Measurements from ENCODE around the gene MECR.
"Not testable (repeated sequence)": the region's sequence is repeated elsewhere in the genome, so short reads cannot be mapped to it uniquely, and the experiment has no call there.

MECR gene

DNA sequence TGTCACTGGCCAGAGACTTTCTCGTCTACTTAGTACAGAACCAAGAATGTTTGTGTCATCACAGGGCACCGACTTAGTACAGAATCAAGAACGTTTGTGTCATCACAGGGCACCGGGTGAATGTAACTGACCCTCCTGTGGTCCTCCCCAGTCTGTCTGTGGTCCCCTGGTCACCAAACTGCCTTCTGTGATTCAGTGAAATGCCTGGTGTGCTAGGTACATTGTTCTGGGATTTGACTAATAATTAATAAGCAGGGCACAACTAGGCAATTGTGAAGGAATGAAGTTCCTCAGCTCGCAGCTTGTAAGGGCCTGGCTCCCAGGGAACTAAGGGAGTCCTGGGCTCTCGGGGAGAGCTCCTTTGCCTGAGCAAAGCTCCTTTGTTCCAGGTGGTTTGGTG, 7.2 kb downstream of the MECR start:
- no peak overlapping the region for H3K27ac ChIP-seq
- no peak for TF ChIP-seq ZFX (IDR thresholded peaks at IDR 0.05)
- TF ChIP-seq, protein P1, sequence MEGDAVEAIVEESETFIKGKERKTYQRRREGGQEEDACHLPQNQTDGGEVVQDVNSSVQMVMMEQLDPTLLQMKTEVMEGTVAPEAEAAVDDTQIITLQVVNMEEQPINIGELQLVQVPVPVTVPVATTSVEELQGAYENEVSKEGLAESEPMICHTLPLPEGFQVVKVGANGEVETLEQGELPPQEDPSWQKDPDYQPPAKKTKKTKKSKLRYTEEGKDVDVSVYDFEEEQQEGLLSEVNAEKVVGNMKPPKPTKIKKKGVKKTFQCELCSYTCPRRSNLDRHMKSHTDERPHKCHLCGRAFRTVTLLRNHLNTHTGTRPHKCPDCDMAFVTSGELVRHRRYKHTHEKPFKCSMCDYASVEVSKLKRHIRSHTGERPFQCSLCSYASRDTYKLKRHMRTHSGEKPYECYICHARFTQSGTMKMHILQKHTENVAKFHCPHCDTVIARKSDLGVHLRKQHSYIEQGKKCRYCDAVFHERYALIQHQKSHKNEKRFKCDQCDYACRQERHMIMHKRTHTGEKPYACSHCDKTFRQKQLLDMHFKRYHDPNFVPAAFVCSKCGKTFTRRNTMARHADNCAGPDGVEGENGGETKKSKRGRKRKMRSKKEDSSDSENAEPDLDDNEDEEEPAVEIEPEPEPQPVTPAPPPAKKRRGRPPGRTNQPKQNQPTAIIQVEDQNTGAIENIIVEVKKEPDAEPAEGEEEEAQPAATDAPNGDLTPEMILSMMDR (conservative IDR thresholded peaks at IDR 0.05) = no peak

DNA sequence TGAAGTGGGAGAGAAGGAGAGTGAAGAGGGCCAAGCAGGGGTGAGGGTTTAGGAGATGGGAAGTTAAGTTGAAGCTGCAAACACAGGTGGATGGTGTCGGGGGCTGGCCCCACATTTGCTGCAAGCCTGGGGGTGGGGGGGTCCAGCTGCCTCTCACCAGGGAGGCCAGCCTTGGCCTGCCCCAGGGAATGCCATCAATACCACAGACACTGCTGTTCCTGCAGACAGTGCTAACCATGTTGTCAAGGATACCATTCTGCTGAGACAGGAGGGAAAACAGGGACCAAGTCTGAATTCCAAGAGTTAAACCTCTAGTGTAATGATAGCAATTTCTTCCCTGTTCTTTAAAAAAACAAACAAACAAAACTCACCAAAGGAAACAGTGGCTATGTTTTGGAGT, 8.0 kb downstream of the MECR start:
- no peak overlapping the region for H3K27ac ChIP-seq
- no peak for TF ChIP-seq ZFX (IDR thresholded peaks at IDR 0.05)
- TF ChIP-seq, protein P1 (conservative IDR thresholded peaks at IDR 0.05) = no peak

DNA sequence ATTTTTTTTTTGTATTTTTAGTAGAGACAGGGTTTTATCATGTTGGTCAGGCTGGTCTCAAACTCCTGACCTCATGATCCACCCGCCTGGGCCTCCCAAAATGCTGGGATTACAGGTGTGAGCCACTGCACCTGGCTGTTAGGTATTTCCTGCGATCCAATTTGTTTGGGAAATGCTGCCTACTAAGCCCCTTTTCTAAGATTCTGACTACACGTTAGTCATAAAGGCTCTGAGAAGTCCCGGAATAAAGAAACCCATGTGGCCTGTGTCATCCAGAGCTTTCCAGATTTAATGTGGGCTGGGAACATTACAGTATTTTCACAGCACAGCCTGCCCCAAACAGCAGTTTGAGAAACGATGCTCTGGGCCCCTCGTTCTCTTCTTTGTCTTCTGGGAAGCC, 8.5 kb downstream of the MECR start:
- not testable (repeated sequence) for H3K27ac ChIP-seq

DNA sequence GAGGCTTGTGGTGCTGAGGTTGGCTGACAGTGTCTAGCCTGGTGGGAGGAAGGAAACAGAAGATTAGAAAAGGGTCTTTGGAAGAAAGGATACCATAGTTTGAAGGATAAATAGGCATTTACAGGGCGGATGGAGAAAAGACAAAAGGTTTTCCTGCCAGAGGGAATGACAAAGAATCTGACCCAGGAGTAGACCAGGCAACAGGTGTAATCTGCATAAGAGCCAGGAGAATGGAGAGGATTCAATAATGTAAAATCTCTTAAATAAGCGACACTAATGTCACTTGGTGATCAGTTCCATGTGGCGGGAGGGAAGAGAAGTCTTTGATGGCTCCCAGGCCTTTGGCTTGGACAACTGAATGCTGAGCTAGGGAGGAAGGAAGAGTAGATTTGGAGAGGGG, 9.4 kb downstream of the MECR start:
- no peak overlapping the region for H3K27ac ChIP-seq
- TF ChIP-seq, protein P1 (conservative IDR thresholded peaks at IDR 0.05) = no peak

DNA sequence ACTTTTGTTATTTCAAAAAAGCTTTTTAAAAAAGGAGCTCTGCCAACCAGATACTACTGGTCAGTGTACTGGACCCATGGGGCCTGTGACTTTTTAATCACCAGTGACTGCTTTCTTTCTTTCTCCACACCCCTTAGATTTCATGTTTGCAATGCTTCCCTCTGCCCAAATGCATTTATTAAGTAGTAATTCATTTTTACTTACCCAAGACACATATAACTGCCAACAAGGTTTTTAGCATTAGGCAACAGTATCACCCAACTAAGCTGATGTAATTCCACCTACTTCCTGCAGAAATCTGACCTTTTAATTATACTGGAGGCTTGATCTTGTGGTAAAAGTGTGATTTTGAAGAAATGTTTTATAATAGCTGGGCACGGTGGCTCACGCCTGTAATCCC, 12.5 kb downstream of the MECR start:
- H3K27ac ChIP-seq = no peak overlapping the region
- TF ChIP-seq, protein P1 (conservative IDR thresholded peaks at IDR 0.05) = no peak
- TF ChIP-seq ZFX (IDR thresholded peaks at IDR 0.05) = no peak

DNA sequence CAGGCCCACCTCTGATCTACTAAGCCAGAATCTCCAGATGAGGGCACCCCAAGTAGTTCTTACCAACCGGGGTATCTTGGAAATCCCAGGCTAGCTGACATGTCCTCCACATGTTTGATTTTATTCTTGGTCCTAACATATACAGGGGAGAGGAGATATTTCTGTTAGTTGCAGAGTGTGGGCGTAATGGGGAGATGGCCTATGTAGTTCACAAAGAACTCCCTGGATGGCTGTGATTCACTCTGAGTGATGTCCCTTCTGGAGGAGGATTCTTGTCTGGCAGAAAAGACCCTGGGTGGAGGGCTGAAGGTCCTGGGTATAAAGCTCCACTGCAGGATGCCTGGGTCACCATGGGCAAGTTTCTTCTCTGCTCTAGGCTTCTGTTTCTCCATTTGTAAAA, 13.1 kb downstream of the MECR start:
- no peak overlapping the region for H3K27ac ChIP-seq
- no peak for TF ChIP-seq ZFX (IDR thresholded peaks at IDR 0.05)
- TF ChIP-seq, protein P1 (conservative IDR thresholded peaks at IDR 0.05) = no peak

DNA sequence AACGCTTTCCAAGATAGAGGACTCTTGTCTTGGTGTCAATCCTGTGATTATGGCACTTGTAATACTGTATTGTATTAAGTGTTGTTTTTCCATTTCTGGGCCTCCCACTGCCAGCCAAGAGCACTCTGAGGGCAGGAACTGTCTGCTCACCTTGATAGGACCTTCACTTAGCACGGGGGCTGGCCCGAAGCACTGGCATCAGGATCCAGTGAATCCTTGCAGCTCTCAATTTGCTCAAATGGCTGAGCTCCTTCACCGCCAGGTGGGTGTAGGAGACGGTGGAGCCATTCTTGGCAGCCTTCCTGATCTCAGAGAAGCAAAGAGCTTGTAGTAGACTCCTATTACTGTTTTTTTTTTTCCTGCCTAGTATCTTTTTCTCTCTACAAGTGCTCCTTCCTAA, 17.7 kb downstream of the MECR start:
- TF ChIP-seq, protein P1 (conservative IDR thresholded peaks at IDR 0.05) = no peak
- TF ChIP-seq ZFX (IDR thresholded peaks at IDR 0.05) = no peak
- H3K27ac ChIP-seq = no peak overlapping the region

DNA sequence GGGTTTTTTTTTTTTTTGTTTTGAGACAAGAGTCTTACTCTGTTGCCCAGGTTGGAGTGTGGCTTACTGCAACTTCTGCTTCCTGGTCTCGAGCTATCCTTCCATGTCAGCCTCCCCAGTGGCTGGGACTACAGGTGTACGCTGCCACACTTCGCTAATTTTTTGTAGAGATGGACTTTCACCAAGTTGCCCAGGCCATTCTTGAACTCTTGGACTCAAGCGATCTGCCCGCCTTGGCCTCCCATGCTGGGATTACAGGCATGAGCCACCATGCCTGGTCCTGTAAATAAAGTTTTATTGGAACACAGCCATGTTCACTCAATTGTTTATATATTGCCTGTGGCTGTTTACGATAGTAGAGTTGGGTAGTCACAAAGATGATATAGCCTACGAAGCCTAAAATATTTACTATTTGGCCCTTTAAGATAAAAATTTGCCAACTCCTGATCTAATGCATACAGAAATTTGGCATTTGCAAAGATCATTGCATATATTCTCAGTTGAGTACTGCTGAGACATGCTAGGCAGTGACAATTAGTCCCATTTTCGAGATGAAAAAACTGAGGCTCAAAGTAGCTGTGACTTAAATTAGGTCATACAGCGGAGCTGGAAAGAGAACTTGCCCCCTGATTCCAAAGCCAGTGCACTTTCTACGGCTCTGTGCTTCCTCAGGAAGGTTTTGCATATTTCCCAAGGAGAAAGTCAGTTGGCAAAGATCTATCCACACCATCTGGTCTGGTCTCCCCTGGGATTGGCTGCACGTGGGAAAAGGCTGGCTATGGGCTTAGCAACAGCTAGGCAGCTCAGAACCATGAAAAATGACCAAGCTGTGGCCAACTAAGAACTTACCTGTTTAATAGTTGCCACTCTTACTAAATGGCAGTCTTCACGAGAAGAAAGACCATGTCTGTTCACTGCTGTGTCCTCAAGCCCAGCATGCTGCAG, 19.4 kb downstream of the MECR start:
- H3K27ac ChIP-seq = no peak overlapping the region
- TF ChIP-seq, protein P1 (conservative IDR thresholded peaks at IDR 0.05) = no peak
- TF ChIP-seq ZFX (IDR thresholded peaks at IDR 0.05) = no peak

Data from C4-2B (cell line).